ENCODE measurements around the gene MAP1LC3C.
"Not testable (repeated sequence)": the region's sequence is repeated elsewhere in the genome, so short reads cannot be mapped to it uniquely, and the experiment has no call there.

MAP1LC3C gene

DNA sequence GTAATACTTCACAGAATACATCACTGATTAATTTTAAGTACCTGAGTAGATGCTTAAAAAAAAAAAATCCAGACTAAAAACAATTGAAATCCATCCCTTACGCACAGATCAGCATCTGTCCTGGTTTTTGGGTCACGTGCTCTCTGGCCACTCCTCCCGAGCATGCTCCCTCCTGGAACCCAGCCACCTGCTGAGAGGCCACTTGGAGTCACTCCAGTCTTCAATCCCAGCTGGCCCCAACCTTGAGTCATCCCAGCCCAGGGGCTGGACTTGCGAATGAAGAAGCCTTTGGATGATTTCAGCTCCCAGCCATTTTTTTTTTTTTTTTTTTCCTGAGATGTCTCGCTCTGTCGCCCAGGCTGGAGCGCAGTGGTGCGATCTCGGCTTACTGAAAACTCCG, 8.9 kb downstream of the MAP1LC3C start:
- FAIRE-seq: no peak

DNA sequence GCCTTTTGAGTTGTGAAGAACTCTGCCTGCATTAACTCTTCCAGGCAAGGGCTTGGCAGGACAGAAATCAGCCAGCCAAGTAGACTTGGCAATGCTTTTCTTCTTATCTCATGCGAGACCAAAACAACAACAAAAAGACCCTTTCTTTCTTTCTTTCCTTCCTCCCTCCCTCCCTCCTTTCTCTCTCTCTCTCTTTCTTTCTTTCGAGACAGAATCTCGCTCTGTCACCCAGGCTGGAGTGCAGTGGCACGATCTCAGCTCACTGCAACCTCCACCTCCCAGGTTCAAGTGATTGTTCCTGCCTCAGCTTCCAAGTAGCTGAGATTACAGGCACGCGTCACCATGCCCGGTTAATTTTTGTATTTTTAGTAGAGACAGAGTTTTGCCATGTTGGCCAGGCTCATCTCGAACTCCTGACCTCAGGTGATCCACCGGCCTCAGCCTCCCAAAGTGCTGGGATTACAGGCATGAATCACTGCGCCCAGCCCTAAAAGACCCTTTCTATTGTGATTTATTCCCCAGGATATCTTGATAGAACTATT, 10.4 kb downstream of the MAP1LC3C start:
- FAIRE-seq: not testable (repeated sequence)

DNA sequence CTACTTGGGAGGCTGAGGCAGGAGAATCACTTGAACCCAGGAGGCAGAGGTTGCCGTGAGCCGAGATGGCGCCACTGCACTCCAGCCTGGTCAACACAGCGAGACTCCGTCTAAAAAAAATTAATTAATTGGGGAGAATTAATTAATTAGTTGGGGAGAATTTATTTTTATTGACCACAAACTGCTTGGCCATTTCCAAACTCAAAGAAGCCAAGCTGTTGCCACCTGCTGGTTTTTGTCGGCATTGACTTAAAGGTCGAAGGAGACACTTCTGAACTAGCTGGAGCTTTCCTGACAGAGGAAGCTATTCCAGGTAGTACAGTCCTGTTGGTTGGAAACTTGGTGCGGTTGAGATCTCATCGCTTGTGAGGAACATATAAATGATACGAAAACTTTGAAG, 13.1 kb downstream of the MAP1LC3C start:
- no peak for FAIRE-seq

DNA sequence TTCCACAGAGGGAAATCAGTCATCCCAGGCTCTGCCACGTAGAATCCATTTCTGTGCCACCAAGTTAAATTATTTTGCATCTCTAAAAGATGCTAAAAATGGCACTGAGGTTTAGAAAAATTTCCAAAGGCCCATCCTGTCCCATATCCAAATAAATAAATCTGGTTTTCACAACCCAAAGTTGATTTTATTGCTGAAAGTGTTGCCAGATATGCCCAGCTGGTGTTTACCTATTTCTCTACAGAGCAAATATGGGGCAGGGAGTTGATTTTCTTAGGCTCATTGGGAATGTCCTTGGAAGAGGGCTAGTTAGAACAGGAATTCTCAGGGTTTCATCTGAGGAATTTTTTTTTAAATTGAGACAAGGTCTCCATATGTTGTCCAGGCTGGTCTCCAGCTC, 19.0 kb downstream of the MAP1LC3C start:
- no peak for FAIRE-seq

DNA sequence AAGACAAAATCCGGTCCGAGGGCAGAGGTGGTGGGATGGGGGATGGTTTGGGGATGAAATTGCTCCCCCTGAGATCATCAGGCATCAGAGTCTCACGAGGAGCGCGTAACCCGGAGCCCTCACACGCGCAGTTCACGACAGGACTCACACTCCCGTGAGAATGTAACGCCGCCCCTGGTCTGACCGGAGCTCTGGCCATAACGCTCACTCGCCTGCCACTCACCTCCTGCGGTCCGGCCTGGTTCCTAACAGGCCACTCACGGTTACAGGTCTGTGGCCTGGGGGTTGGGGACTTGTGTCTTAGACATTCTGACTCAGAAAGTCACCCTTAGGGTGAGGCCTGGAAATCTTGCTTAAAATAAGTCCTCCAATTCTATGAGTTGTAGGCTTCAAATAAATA, 19.8 kb downstream of the MAP1LC3C start:
- no peak for FAIRE-seq

DNA sequence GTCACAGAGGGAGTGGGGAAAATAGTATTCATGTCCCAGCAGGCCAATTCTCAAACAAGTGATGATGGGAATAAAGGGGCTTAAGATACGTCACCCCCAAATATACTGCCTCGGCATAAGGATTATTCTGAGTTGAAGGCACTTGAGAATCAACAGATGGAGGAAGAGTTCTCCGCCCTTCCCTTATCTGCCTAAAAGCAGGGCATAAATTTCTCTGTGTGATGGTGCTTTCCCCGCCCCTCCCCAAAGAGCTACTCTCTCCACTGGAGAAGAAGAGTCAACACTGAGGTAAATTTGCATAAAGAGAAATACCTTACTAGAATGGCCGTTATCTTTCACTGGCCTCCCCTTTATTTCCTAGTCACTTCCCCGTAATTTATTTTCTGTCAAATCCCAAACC, 22.7 kb downstream of the MAP1LC3C start:
- no peak for FAIRE-seq

DNA sequence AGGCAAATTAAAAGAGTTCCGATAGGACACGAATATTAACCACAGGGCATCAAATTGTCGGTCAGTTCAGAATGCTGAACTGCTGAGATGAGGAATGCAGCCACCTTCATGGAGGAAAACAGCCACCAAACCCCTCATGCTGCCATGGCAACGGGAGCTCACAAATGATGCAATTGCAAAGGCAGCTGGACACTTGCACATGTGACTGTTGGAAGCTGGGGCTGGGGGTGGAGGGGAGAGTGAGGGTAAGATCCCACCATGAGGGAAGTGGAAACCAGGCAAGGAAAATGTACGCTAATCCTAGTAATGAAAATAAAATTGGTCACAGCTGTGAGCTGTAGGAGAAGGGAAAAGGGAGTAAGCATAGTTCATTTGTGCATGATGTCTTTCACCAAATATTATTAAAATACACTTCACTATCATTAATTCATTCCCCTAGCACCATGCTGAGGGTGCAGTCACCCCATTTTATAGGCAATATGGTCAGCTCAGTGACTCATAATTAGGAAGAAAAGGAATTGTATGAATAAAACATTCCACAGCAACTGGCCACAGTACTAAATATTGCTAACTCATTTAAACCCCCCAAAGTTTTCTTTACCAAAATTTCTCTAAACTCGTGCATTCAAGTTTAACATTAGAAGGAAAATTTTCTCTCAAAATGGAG, 26.1 kb downstream of the MAP1LC3C start:
- no peak for FAIRE-seq

DNA sequence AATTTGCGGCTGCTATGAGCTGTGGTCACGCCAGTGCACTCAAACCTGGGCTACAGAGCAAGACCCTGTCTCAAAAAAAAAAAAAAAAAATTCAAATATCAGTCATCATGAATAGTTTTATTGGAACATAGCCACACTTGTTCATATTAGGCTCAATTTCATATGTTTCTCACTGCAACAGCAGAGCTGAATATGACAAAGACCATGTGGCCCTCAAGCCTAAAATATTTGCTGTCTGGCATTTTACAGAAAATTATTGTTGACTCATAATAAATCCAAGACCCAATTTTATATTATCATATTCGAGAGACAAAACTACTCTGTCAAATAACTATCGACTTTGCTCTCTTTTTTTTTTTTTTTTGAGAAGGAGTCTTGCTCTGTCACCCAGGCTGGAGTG, 30.3 kb downstream of the MAP1LC3C start:
- FAIRE-seq: no peak

DNA sequence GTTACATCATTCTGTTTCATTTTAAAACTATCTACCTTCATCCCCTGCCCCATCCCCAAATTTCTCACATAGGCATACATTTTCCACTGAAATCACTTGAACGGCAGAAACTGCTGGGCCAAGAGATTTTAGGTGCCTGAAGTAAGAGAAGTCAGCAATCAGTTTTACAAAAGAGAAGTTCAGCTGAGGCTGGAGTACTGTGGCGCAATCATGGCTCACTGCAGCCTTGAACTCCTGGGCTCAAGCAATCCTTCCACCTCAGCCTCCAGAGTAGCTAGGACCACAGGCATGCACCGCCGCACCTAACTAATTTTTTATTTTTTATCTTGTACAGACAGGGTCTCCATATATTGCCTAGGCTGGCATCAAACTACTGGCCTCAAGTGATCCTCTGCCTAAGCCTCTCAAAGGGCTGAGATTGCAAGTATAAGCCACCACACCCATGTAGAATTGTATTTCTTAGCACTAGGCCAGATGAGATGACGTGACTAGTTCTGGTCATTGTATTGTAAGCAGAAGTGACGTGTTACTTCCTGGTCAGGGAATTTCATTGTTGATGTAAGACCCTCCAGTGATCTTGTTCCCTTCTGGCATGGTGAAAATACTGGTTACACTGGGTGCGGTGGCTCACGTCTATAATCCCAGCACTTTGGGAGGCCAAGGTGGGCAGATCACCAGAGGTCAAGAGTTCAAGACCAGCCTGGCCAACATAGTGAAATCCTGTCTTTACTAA, 34.2 kb downstream of the MAP1LC3C start:
- no peak for FAIRE-seq

DNA sequence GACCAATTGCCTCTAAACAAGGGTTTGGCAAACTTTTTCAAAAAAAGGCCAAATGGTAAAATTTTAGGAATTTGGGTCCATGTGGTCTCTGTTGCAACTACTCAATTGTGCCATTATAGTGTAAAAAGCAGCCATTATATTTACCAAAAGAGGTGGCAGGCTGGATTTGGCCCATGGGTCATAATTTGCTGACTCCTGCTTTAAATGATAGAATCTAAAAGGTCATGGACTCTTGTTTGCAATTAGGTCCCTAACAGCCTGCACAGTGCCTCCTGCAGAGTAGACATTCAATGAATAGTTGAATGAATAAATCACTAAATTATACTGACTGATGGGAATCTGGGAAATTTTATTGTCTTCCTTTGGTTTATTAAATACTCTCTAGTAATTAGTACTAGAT, 35.2 kb downstream of the MAP1LC3C start:
- no peak for FAIRE-seq

DNA sequence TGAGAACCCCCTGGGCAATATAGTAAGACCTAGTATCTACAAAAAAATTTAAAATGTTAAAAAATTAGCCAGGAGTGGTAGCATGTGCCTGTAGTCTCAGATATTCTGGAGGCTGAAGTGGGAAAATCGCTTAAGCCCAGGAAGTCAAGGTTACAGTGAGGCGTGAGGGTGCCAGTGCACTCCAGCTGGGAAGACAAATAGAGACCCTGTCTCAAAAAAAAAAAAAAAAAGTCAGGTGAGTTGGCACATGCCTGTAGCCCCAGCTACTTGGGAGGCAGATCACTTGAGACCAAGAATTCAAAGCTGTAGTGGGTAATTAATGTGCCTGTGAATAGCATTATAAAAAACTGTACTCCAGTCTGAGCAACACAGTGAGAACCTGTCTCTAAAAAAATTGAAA, 36.7 kb downstream of the MAP1LC3C start:
- FAIRE-seq: no peak

DNA sequence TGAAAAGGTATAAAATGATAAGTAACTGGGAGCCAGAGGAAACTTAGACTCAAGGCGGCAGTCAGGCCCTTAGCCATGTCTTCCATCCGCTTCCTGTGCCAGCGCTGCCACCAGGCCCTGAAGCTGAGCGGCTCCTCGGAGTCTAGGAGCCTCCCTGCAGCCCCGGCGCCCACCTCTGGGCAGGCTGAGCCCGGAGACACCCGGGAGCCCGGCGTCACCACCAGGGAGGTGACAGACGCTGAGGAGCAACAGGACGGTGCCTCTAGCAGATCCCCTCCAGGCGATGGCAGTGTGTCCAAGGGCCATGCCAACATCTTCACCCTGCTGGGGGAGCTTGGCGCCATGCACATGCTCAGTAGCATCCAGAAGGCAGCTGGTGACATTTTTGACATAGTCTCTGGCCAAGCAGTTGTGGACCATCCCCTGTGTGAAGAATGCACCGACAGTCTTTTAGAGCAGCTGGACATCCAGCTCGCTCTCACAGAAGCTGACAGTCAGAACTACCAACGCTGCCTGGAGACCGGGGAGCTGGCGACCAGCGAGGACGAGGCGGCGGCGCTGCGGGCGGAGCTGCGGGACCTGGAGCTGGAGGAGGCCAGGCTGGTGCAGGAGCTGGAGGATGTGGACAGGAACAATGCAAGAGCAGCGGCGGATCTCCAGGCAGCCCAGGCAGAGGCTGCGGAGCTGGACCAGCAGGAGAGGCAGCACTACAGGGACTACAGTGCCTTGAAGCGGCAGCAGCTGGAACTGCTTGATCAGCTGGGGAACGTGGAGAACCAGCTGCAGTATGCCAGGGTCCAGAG, 41.0 kb downstream of the MAP1LC3C start, which contains the start of gene BECN2:
BECN2 (plus strand) TSS at position 76 of the 803 bp plus-strand sequence; CDS start at position 76, 0 bp downstream.
- FAIRE-seq: no peak

DNA sequence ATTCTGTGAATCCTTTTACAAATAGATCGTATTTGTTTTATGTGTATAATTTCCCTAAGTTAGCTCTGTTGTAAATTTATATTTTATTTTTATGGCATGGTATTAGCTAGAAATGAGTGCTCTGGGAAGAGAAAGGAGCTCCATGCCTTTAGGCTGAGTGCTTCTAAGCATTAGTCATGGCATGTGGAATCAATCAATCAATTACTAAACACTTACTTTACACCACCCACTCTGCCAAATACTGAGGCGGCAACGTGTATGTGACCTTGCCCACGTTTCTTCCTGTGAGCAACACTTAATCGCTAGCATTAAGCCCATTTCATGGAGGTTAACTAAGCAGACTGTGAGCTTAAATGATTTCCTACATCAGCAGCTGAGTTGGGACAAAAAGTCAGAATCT, 48.5 kb downstream of the MAP1LC3C start:
- no peak for FAIRE-seq

DNA sequence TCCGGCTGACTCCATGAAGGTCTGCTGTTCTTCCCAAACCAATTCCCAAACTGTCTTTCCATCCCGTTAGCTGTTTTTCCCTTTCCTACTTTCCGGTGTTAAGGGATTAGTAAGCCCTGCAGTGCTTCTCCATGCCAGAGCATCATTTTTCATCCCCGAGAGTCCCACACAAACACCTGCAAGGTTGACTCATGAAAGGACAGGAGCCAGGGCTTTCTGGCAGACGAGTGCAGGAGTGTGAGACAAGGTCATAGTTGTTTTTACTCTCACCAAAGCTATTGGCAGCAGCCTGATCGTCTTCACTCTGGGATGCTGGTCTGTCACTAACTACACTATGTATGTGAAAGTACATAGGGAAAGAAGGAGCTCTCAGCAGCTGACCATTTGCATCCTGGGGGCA, 51.5 kb downstream of the MAP1LC3C start:
- no peak for FAIRE-seq

Measured in colon (tissue), 2 donors.